HG03342 (cell line): Measurements from ENCODE around the gene MPP3.

Experiments used
- ATAC-seq: cut with Tn5 transposase; IDR thresholded peaks from one replicate; pipeline ENCODE4 v1.9.1; 2021; ENCODE audit warnings: mild to moderate bottlenecking, moderate library complexity; ENCODE audit not compliant: unreplicated experiment

The MPP3 gene

GRCh38 chr17:43756201-43756600, 76.7 kb downstream of the MPP3 start:
- no peak for ATAC-seq

DNA sequence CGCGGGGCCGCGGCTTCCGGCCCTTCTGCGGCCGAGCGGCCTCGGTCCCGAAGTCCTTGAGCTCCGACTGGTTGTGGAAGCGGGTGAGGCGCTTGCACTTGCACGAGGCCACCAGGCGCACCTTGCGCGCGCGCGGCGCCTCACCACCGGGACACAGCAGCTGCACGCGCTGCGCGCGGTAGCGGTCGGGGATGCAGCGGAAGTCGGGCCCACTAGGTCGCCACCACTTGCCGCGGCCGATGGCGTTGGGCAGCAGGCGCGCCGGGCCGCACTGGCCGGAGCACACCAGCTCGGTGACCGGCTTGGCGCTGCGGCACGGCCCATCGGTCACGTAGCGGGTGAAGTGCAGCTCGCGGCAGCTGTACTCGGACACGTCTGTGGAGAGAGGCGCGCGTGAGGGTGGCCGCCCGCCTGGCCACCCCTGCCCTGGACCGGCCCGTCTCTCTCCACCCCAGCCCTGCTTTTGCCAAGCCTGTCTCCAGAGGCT, 77.5 kb downstream of the MPP3 start:
- ATAC-seq: no peak

DNA sequence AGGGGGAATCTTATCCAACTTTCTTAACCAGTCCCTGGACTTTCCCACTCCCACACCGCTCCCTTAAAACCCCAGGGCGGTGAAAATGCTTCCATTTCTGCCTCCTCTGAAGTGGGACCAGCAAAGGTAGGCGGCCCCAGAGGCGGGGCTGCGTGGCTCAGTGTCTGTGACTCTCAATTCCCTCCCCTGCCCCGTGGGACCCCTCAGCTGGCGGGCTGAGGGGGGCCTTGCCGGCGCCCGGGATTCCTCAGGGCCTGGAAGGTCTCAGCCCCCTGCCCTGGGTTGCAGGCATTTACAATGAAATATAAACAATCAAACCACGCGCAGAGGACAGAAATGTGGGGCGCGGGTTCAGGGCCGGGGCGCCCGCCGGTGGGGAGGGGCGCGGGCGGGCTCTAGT, 78.0 kb downstream of the MPP3 start:
- ATAC-seq: no peak

GRCh38 chr17:43753493-43754129, 79.3 kb downstream of the MPP3 start:
- ATAC-seq: no peak
